HG03342 (cell line): ENCODE measurements around the gene HAGH.

Experiments
- ATAC-seq: cut with Tn5 transposase; IDR thresholded peaks from one replicate; pipeline ENCODE4 v1.9.1; 2021; ENCODE audit warnings: mild to moderate bottlenecking, moderate library complexity; ENCODE audit not compliant: unreplicated experiment

The HAGH gene

DNA sequence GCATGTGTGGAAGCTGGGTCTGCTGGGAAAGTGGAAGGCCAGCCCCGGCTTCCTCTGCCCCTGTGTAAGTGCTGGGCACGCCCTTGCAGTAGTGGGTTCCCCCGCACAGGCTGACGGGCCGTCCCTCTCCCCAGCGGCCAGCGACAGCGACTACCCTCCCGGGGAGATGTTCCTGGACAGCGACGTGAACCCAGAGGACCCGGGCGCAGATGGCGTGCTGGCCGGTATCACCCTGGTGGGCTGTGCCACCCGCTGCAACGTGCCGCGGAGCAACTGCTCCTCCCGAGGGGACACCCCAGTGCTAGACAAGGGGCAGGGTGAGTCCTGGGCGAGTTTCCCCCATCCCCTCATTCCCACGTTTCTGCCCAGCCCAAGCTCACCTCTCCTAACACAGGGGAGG lies 60.8 kb downstream of the HAGH start:
- no peak for ATAC-seq

DNA sequence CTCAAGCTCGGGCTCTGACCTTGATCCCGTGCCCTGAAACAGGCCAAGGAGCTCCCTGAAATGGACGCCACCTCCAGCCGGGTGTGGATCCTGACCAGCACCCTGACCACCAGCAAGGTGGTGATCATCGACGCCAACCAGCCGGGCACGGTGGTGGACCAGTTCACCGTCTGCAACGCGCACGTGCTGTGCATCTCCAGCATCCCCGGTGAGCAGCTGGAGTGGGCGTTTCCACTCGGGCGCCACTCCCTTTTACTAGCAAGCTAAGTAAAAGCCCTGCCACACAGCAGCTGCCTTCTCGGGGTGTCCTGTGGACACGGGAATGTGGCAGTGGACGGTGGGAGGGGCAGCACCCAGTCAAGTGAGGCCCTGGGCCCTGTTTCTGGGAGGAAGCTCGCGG lies 61.7 kb downstream of the HAGH start:
- ATAC-seq = no peak

GRCh38 chr16:1763521-1764511 lies 62.8 kb downstream of the HAGH start:
- ATAC-seq = no peak

GRCh38 chr16:1762879-1763520 lies 63.6 kb downstream of the HAGH start:
- ATAC-seq = no peak

DNA sequence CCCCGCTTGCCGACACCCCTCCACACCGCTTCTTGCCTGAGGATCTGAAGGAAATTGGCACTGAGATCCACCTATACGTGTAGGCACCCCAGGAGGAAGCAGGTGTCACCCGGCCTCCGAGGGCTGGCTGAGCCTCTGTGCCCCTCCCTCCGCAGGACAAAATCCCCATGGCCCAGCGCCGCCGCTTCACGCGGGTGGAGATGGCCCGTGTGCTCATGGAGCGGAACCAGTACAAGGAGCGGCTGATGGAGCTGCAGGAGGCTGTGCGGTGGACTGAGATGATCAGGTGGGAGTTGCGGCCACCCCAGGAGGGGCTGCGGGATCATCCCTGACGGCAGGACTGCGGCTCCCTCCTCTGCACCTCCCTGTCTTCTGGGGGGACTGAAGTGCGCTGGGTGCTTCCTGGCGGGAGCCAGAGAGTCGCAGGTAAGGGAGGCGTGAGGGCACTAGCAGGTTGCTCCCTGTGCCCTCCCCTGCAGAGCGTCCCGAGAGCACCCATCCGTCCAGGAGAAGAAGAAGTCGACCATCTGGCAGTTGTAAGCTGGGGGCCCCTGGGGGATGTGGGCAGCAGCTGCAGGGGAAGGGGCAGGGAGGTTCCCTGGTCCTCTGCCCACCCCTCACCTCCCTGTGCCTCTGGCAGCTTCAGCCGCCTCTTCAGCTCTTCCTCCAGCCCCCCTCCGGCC lies 64.3 kb downstream of the HAGH start:
- ATAC-seq = no peak

DNA sequence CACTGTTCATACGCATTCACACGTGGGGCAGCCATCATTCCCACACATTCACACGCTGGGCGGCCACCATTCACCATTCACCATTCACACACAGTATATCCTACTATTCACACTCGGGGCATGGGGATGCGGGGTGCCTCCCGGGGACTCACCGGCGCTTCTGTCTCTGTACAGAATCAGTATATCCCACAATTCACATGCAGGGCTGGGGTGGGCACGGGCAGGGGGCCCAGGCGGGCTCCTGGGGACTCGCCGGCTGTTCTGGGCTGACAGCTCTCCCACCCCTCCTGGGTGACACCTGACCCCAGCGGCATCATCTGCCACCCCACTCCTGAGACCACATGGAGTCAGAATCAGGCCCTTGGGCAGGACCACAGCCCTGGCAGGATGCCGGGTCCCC lies 64.9 kb downstream of the HAGH start:
- no peak for ATAC-seq

- no peak for ATAC-seq
Observed at GRCh38 chr16:1760911-1761310, 65.7 kb downstream of the HAGH start.

DNA sequence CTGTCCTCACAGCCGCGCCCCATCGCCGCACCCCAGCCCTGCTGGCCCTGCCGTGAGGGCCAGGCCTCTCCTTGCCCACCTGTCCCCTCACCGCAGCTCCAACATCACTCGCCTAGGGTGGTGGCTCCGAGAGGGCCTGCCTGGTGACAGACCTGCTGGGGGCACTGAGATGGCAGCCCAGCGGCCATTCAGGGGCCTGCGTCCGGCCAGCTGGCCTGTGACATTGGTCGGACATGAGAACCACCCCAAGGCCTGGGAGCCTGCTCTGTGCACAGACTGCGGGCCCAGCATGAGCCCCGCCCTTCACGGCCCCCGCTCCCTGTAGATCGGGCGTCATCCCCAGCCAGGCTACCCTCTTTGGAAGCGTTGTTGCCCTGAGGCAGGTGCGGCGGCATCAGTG lies 67.1 kb downstream of the HAGH start:
- no peak for ATAC-seq

DNA sequence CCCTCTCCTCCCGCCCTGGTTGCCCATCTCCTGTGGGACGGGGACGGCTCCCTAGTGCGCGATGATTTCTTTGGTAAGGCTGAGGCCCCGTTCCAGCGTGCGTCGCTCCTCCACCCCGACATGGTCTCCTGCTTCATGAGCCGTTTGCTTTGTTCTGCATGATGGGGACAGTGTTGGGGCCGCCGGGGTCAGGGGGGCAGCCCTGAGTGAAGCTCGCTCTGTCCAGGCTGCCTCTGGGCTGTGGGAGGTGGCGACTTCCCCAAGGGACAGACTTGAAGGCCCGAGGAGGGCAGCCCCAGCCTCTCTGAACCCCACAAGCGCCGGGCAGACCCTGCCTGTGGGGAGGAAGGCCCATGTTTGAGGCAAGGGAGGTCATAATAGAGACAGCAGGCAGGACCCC lies 67.7 kb downstream of the HAGH start:
- ATAC-seq = no peak

DNA sequence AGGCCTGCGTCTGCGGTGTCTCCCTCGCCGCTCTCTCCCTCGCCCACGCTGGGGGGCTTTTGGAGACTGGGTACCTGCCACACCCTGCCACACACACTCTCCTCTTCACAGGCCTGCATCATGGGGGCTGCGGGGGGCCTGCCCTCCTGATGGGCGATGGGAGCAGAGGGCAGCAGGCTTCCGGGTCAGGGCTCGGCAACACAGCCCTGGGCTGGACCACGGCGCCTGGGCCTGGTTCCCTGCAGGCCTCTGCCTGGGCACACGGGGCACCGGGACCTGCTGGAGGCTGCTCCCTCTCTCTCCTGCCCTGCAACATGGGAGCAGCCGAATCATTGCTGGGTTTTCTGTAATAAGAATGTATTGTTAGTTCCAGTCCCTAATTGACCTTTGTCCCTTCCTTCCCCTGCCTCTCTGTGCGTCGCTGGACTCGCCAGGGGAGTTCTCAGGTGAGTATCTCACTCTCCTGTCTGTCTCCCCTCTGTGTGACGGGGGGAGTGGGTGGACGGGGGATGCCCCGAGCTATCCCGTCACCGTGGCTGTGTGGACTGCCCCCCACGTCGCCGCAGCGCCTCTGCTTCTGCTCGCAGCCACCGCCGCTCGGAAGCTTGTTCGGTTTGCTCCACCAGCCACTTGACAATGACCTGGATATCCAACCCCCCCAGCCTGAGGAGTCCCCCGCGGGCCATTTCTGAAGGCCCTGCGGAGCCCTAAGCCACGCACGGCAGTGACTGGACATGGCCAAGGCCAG lies 68.7 kb downstream of the HAGH start:
- no peak for ATAC-seq
